ENCODE results near the gene PDCD11. TPM values are rescaled to one million over a fixed set of nuclear protein-coding genes. Genes with fewer than 3 reads are reported as not detected.

Gene PDCD11
- total and polyA plus RNA-seq, 2 of the 8 experiments (the other 6 are each of a cell fraction or from before 2014, with no cell fraction given) = 18.1 to 79.1 TPM

DNA sequence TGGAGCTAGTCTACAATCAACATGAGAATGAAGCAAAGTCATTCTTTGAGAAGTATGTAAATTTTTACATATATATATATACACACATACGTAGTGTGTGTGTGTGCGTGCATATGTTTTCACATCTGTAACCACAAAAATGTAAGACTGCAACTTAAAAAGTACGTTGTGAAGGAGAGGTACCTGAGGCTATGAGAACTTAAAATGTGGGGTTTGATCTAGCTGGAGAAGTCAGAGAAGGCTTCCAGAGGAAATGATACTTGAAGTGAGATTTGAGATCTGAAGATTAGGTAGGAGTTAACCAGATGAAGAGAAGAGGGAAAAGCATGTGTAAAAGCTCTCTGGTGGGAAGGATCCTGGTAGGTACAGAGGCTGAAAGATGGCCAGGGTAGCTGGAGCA lies 22.9 kb upstream of the PDCD11 start:
- H3K4me3 ChIP-seq (ENCODE audit: extremely low read depth in 1 of 4, insufficient read depth in 2 of 4, low read depth in 3 of 4, low read length in 4 of 4) = no peak overlapping the region
- H3K14ac ChIP-seq (ENCODE audit: insufficient read length) = no peak overlapping the region
- H4K5ac ChIP-seq (ENCODE audit: insufficient read length, low read depth, low read length) = no peak overlapping the region
- H2BK15ac ChIP-seq (ENCODE audit: low read length) = no peak overlapping the region
- no peak overlapping the region for H3K27ac ChIP-seq (ENCODE audit: low read depth, low read length)
- no peak overlapping the region for H2BK120ac ChIP-seq (replicated peaks; ENCODE audit: low read depth, low read length)
- H4K20me1 ChIP-seq (replicated peaks in 1 of 2; ENCODE audit: control insufficient read depth in 1 of 2, insufficient read depth in 2 of 2, low read length in 2 of 2) = peaks cover 0 to 1% of the 10 kb centered on the region in 2 experiments
- H2BK20ac ChIP-seq (ENCODE audit: low read length) = no peak overlapping the region
- H2AK5ac ChIP-seq (ENCODE audit: low read depth, low read length) = no peak overlapping the region
- no peaks in the 10 kb centered on the region for H3K9me3 ChIP-seq (ENCODE audit: insufficient read depth in 2 of 2, low read depth in 1 of 2, low read length in 1 of 2)
- FAIRE-seq = no peak
- CTCF ChIA-PET (ENCODE audit: partially characterized antibody) = interaction anchor here (0.6 to 1.5 kb wide), 4 partner anchors 15 to 866 kb away, joined by 3 to 5 read pairs (median 4); no protein-coding TSS in a partner anchor
- WGBS, 2 experiments (ENCODE audit: extremely low coverage in 1 of 2, insufficient coverage in 1 of 2, insufficient read length in 1 of 2, insufficient replicate concordance in 2 of 2, low coverage in 1 of 2, low lambda C conversion rate in 2 of 2, missing lambda C conversion rate in 1 of 2) = 93% methylated on average over 3 of the region's 3 CpGs; no CpG with 5 or more reads in 1 of the 2 experiments
- peaks cover 0 to 8% of the 10 kb centered on the region in 2 experiments; a peak in 1 of 4 replicates for H3K79me2 ChIP-seq (ENCODE audit: control insufficient read depth in 1 of 2, insufficient read depth in 2 of 2, low read length in 2 of 2)
- H3K79me1 ChIP-seq (ENCODE audit: low read depth, low read length) = no peaks in the 10 kb centered on the region; the same call in 1 of the 2 replicates
- no peak overlapping the region for H3K9ac ChIP-seq (replicated peaks in 1 of 4; ENCODE audit: extremely low read depth in 1 of 4, low read depth in 3 of 4, low read length in 3 of 4)
- POLR2A ChIA-PET (ENCODE audit: partially characterized antibody) = no interaction called here
- no peak overlapping the region for H2AFZ ChIP-seq (ENCODE audit: low read length)
- no peak overlapping the region for H3K4me2 ChIP-seq (ENCODE audit: insufficient read depth in 1 of 2, low read depth in 2 of 2, low read length in 2 of 2)
- H3K4ac ChIP-seq (replicated peaks; ENCODE audit: insufficient read length, low read depth, low read length) = no peak overlapping the region
- H3K27me3 ChIP-seq (replicated peaks in 1 of 4; ENCODE audit: control insufficient read depth in 3 of 4, extremely low read depth in 1 of 4, insufficient read depth in 3 of 4, low read length in 3 of 4) = no peaks in the 10 kb centered on the region
- no peaks in the 10 kb centered on the region for H3K4me1 ChIP-seq (replicated peaks in 1 of 4; ENCODE audit: control insufficient read depth in 3 of 4, insufficient read depth in 4 of 4, low read length in 3 of 4)
- H3K23me2 ChIP-seq (ENCODE audit: low read depth, low read length) = no peaks in the 10 kb centered on the region; the same call in 1 of the 2 replicates
- H2BK12ac ChIP-seq (ENCODE audit: low read depth, low read length) = no peak overlapping the region
- H3K36me3 ChIP-seq (ENCODE audit: control insufficient read depth in 2 of 4, insufficient read depth in 4 of 4, low read length in 3 of 4) = peaks cover 3 to 19% (median 7%) of the 10 kb centered on the region in 4 experiments; a peak in 4 of 8 replicates
- H4K8ac ChIP-seq (ENCODE audit: extremely low read depth, insufficient read depth, low read length) = no peak overlapping the region
- H2BK5ac ChIP-seq (ENCODE audit: low read depth, low read length) = no peak overlapping the region
- no peak overlapping the region for H4K91ac ChIP-seq (replicated peaks; ENCODE audit: insufficient read length, low read length)
- TF ChIP-seq CHD1 (IDR thresholded peaks at IDR 0.05; ENCODE audit: low read depth, low read length) (no peak), JUND (IDR thresholded peaks at IDR 0.05; ENCODE audit: low read length) (no peak), SIRT6 (IDR thresholded peaks at IDR 0.05; ENCODE audit: low read length) (no peak), RBBP5 (IDR thresholded peaks at IDR 0.05; ENCODE audit: borderline replicate concordance, low read depth, low read length) (no peak), SIX5 (IDR thresholded peaks at IDR 0.05; ENCODE audit: low read depth, low read length) (no peak), PHF8 (conservative IDR thresholded peaks at IDR 0.05; ENCODE audit: low read depth, low read length) (no peak), CREB1 (IDR thresholded peaks at IDR 0.05) (no peak), CTBP2 (IDR thresholded peaks at IDR 0.05; ENCODE audit: borderline replicate concordance, insufficient read depth, insufficient read length, low read length) (no peak), YY1 (IDR thresholded peaks at IDR 0.05; ENCODE audit: low read depth, low read length) (no peak), EZH2 (IDR thresholded peaks at IDR 0.05; ENCODE audit: low read depth, low read length, severe bottlenecking) (no peak), BACH1 (IDR thresholded peaks at IDR 0.05; ENCODE audit: low read length) (no peak), POLR2A (IDR thresholded peaks at IDR 0.05; ENCODE audit: control extremely low read depth in 1 of 2, low read depth in 2 of 2, low read length in 2 of 2) (no peak), GABPA (IDR thresholded peaks at IDR 0.05; ENCODE audit: borderline replicate concordance, insufficient read depth, low read length) (no peak)
- TF ChIP-seq, protein P1, sequence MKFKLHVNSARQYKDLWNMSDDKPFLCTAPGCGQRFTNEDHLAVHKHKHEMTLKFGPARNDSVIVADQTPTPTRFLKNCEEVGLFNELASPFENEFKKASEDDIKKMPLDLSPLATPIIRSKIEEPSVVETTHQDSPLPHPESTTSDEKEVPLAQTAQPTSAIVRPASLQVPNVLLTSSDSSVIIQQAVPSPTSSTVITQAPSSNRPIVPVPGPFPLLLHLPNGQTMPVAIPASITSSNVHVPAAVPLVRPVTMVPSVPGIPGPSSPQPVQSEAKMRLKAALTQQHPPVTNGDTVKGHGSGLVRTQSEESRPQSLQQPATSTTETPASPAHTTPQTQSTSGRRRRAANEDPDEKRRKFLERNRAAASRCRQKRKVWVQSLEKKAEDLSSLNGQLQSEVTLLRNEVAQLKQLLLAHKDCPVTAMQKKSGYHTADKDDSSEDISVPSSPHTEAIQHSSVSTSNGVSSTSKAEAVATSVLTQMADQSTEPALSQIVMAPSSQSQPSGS (IDR thresholded peaks at IDR 0.05; ENCODE audit: low read length) = no peak
- H3K56ac ChIP-seq (replicated peaks; ENCODE audit: insufficient read length, low read depth, low read length) = no peak overlapping the region
- DNase-seq (ENCODE audit: low read depth in 1 of 2, low spot score in 2 of 2) = no peak
- H3K23ac ChIP-seq (ENCODE audit: insufficient read length) = no peak overlapping the region
- no peak overlapping the region for H3K18ac ChIP-seq (ENCODE audit: extremely low read depth, low read length)
